K562 (cell line): ENCODE results near the gene NAT9. TPM values are rescaled to one million over a fixed set of nuclear protein-coding genes. Genes with fewer than 3 reads are reported as not detected.

ENCODE experiments used
- ARID1B ChIP-seq: fragments of 450-650 bp; IDR thresholded peaks from 2 replicates; pipeline ENCODE4 v1.6.1; 2016; ENCODE audit warnings: antibody characterized with exemption, mild to moderate bottlenecking, inconsistent platforms
- ARNT ChIP-seq, 2 experiments: fragments of 450-650 bp; IDR thresholded peaks; 2 replicates each; pipeline ENCODE4 v1.6.1; 2016; ENCODE audit warnings: mild to moderate bottlenecking in 1 of 2
- ATF3 ChIP-seq, 2 experiments: fragments of 450-650 bp in 1 of 2; sonication (generic) in 1 of 2; formaldehyde crosslinking in 1 of 2; IDR thresholded peaks in 1 of 2; conservative IDR thresholded peaks in 1 of 2; 2 replicates each; pipeline versions ENCODE4 v1.6.1 to v1.8.1; 2016 to 2023; ENCODE audit warnings: mild to moderate bottlenecking in 2 of 2, moderate library complexity in 2 of 2, inconsistent platforms in 1 of 2, missing genetic modification reagents in 1 of 2
- DPF2 ChIP-seq: fragments of 450-650 bp; IDR thresholded peaks from 2 replicates; pipeline ENCODE4 v1.6.1; 2016
- ELK1 ChIP-seq: sonication (generic); formaldehyde crosslinking; IDR thresholded peaks from 2 replicates; pipeline ENCODE4 v1.8.1; 2022; ENCODE audit warnings: missing genetic modification reagents
- GATAD2A ChIP-seq: fragments of 450-650 bp; IDR thresholded peaks from 2 replicates; pipeline ENCODE4 v1.6.1; 2017
- HDAC8 ChIP-seq: fragments of 450-650 bp; IDR thresholded peaks from 2 replicates; pipeline ENCODE4 v1.6.1; 2016; ENCODE audit warnings: mild to moderate bottlenecking, missing genetic modification characterization, moderate library complexity, missing compliant biosample characterization
- JUN ChIP-seq, 2 experiments: sonication (generic) in 1 of 2; formaldehyde crosslinking in 1 of 2; IDR thresholded peaks; 2 replicates each; pipeline versions ENCODE4 v1.6.1 to v1.8.0; 2012 to 2022; ENCODE audit warnings: borderline replicate concordance in 2 of 2, mild to moderate bottlenecking in 2 of 2, improper control_type of control experiment in 1 of 2, low read depth in 1 of 2, low read length in 1 of 2, missing genetic modification reagents in 1 of 2
- MCM3 ChIP-seq: fragments of 450-650 bp; IDR thresholded peaks from 2 replicates; pipeline ENCODE4 v1.6.1; 2016
- NR0B1 ChIP-seq: fragments of 450-650 bp; IDR thresholded peaks from one replicate; pipeline ENCODE4 v1.6.1; 2018; ENCODE audit warnings: mild to moderate bottlenecking, moderate library complexity; ENCODE audit not compliant: partially characterized antibody
- SMARCE1 ChIP-seq: fragments of 450-650 bp; IDR thresholded peaks from 2 replicates; pipeline ENCODE4 v1.7.1; 2016; ENCODE audit warnings: mild to moderate bottlenecking
- TCF3 ChIP-seq: sonication (generic); formaldehyde crosslinking; IDR thresholded peaks from 2 replicates; pipeline ENCODE4 v1.4.0; 2020; ENCODE audit warnings: mild to moderate bottlenecking, missing genetic modification reagents
- TEAD2 ChIP-seq: fragments of 450-650 bp; IDR thresholded peaks from 2 replicates; pipeline ENCODE4 v1.6.1; 2016; ENCODE audit warnings: missing genetic modification characterization, control low read depth, missing compliant biosample characterization
- TSHZ1 ChIP-seq: fragments of 250-450 bp; sonication (Bioruptor Pico); IDR thresholded peaks from 2 replicates; pipeline ENCODE4 v1.4.0; 2020; ENCODE audit warnings: mild to moderate bottlenecking, moderate library complexity
- XRCC4 ChIP-seq: IDR thresholded peaks from one replicate; pipeline ENCODE4 v1.6.1; 2011; ENCODE audit not compliant: insufficient read depth, insufficient read length; ENCODE audit errors: extremely low read depth
- ZNF639 ChIP-seq, 2 experiments: fragments of 200-800 bp in 1 of 2; sonication (Bioruptor generic) in 1 of 2; sonication (generic) in 1 of 2; formaldehyde crosslinking in 1 of 2; IDR thresholded peaks in 1 of 2; conservative IDR thresholded peaks in 1 of 2; 2 replicates each; pipeline versions ENCODE4 v1.5.0 to v1.6.1; 2016 to 2020; ENCODE audit warnings: missing compliant biosample characterization in 1 of 2, missing genetic modification characterization in 1 of 2, missing genetic modification reagents in 1 of 2
- ZSCAN29 ChIP-seq: fragments of 450-650 bp; IDR thresholded peaks from 2 replicates; pipeline ENCODE4 v1.6.1; 2017
- polyA plus RNA-seq, 8 experiments: library from polyadenylated mRNA; depleted of rRNA in 4 of 8; stranded (reverse) in 5 of 8; unstranded in 3 of 8; fragments of >200 nt; fragmentation: Nextera tagmentation in 2 of 8; fragmentation: Illumina TruSeq in 1 of 8; extraction: Ambion mirVana in 2 of 8; extraction: Trizol in 1 of 8; gene quantifications; 2 replicates each; pipeline versions ENCODE4 v1.2.1 to v1.2.3, GENCODE V29; 2011 to 2014; ENCODE audit warnings: inconsistent platforms in 1 of 8, missing spikeins in 1 of 8
- total RNA-seq, 7 experiments: library from RNA; depleted of rRNA in 6 of 7; stranded (reverse); fragments of >200 nt in 6 of 7; fragmentation: Illumina TruSeq in 2 of 7; extraction: Trizol in 2 of 7; gene quantifications; 2 replicates each; pipeline versions ENCODE4 v1.2.1 to v1.2.3, GENCODE V29; 2011 to 2021; ENCODE audit warnings: low replicate concordance in 1 of 7

Gene NAT9
- total and polyA plus RNA-seq, 9 of the 15 experiments (the other 6 are each of a cell fraction or from before 2014, with no cell fraction given): 4.2 to 63.6 (median 40.8) TPM

- TF ChIP-seq ZNF639 (CRISPR knock-in tag; conservative IDR thresholded peaks at IDR 0.05 in 1 of 2, IDR thresholded peaks at IDR 0.05 in 1 of 2) (no peak), TCF3 (no peak), JUN (IDR thresholded peaks at IDR 0.05; ENCODE audit: borderline replicate concordance, low read depth, low read length) (peak; percentile 72), JUN (CRISPR knock-in tag; IDR thresholded peaks at IDR 0.05; ENCODE audit: borderline replicate concordance) (no peak), ELK1 (CRISPR knock-in tag) (no peak), ARNT (IDR thresholded peaks at IDR 0.05) (no peak), SMARCE1 (peak; percentile 76), NR0B1 (no peak), MCM3 (no peak), ARID1B (peak; percentile 69), GATAD2A (no peak), TEAD2 (tag) (no peak), TSHZ1 (CRISPR knock-in tag) (no peak), DPF2 (peak; percentile 69), HDAC8 (tag) (no peak), ZSCAN29 (no peak), ATF3 (IDR thresholded peaks at IDR 0.05) (peak; percentile 97), ATF3 (CRISPR knock-in tag; conservative IDR thresholded peaks at IDR 0.05) (no peak; the same call in 1 of the 2 replicates), XRCC4 (no peak)
Measured at GRCh38 chr17:74778960-74779359, 2.8 kb upstream of the NAT9 start (continued).
